GM23248 (cell line): ENCODE results near the gene TENM3.

Experiments used
- EZH2 ChIP-seq: fragments of 200-600 bp; sonication (generic); IDR thresholded peaks from 2 replicates; pipeline ENCODE4 v1.6.1; 2018; ENCODE audit warnings: antibody characterized with exemption, mild to moderate bottlenecking; ENCODE audit not compliant: insufficient read depth, poor library complexity, severe bottlenecking
- EZH2phosphoT487 ChIP-seq: fragments of 200-600 bp; sonication (generic); IDR thresholded peaks from 2 replicates; pipeline ENCODE4 v1.6.1; 2018; ENCODE audit warnings: antibody characterized with exemption, moderate library complexity, mild to moderate bottlenecking, low read depth; ENCODE audit not compliant: insufficient read depth

DNA sequence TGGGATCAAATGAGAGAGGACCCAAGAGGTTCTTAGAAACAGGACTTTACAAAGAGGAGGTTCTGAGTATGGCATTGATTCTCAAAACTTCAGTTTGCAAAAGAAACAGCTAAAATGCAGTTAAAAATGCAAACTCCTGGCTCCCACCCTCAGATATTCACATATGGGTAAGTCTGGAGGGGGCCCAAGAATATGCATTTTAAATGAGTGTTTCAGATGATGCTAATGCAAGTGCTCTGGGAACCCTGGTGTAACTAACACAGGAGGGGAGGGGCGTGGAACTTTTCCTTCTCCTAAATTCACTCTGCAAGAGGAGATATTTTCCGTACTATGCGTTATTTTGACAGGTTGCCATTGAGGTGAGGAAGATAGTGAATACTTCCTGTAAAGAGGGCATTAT lies 168.2 kb downstream of the TENM3 start:
- TF ChIP-seq EZH2 (no peak), EZH2phosphoT487 (no peak)
